Keratinocyte (primary cell): ENCODE measurements around the gene SMCO1. TPM values are rescaled to one million over a fixed set of nuclear protein-coding genes. Genes with fewer than 3 reads are reported as not detected.
"Not testable (repeated sequence)": the region's sequence is repeated elsewhere in the genome, so short reads cannot be mapped to it uniquely, and the experiment has no call there.

Experiments
- DNase-seq: peaks from one replicate; pipeline ENCODE4 v3.0.0-alpha.2; 2011; ENCODE audit warnings: low read depth, missing footprints, low spot score
- FAIRE-seq: peaks from 2 replicates; lab custom pipeline; 2011; peaks lifted over from hg19 to GRCh38; lab: Jason Lieb, UNC
- H2AFZ ChIP-seq: 2 replicates; pipeline ENCODE4 v1.6.0; 2012; ENCODE audit warnings: low read length, control low read depth, inconsistent platforms; ENCODE audit not compliant: control insufficient read depth
- H3K27ac ChIP-seq: 2 replicates; pipeline ENCODE4 v1.5.1; 2011; ENCODE audit warnings: low read length; ENCODE audit not compliant: control insufficient read depth, insufficient read depth
- H3K27me3 ChIP-seq: 3 replicates; pipeline ENCODE4 v1.6.0; 2011; ENCODE audit warnings: low read length; ENCODE audit not compliant: control insufficient read depth, insufficient read depth; ENCODE audit errors: extremely low read depth
- H3K36me3 ChIP-seq, 2 experiments: 2 replicates in 1 of 2; 3 replicates in 1 of 2; pipeline ENCODE4 v1.5.1; 2011; ENCODE audit warnings: low read length in 2 of 2, mild to moderate bottlenecking in 1 of 2; ENCODE audit not compliant: control insufficient read depth in 2 of 2, insufficient read depth in 2 of 2; ENCODE audit errors: extremely low read depth in 1 of 2
- H3K4me1 ChIP-seq: 3 replicates; pipeline ENCODE4 v1.5.1; 2011; ENCODE audit warnings: low read length; ENCODE audit not compliant: control insufficient read depth, insufficient read depth; ENCODE audit errors: extremely low read depth
- H3K4me2 ChIP-seq: 3 replicates; pipeline ENCODE4 v1.6.0; 2011; ENCODE audit warnings: low read depth, low read length; ENCODE audit not compliant: control insufficient read depth, insufficient read depth; ENCODE audit errors: extremely low read depth
- H3K4me3 ChIP-seq, 3 experiments: fragments of 200-600 bp in 1 of 3; sonication (generic) in 1 of 3; 2 replicates in 2 of 3; 3 replicates in 1 of 3; pipeline ENCODE4 v1.5.1; 2011 to 2016; ENCODE audit warnings: low read length in 3 of 3, mild to moderate bottlenecking in 3 of 3, control low read depth in 2 of 3, inconsistent platforms in 1 of 3, low read depth in 1 of 3, mixed read lengths in 1 of 3, mixed run types in 1 of 3, moderate library complexity in 1 of 3; ENCODE audit not compliant: control insufficient read depth in 2 of 3, insufficient read depth in 2 of 3; ENCODE audit errors: extremely low read depth in 1 of 3
- H3K79me2 ChIP-seq: 2 replicates; pipeline ENCODE4 v1.6.0; 2012; ENCODE audit warnings: low read length; ENCODE audit not compliant: control insufficient read depth, insufficient read depth
- H3K9ac ChIP-seq: 3 replicates; pipeline ENCODE4 v1.6.0; 2011; ENCODE audit warnings: low read length; ENCODE audit not compliant: control insufficient read depth, insufficient read depth; ENCODE audit errors: extremely low read depth
- H3K9me1 ChIP-seq: 3 replicates; pipeline ENCODE4 v1.6.0; 2011; ENCODE audit warnings: low read length; ENCODE audit not compliant: control insufficient read depth, insufficient read depth; ENCODE audit errors: extremely low read depth
- H3K9me3 ChIP-seq: 2 replicates; pipeline ENCODE4 v1.5.1; 2012; ENCODE audit warnings: low read depth, low read length; ENCODE audit not compliant: control insufficient read depth
- H4K20me1 ChIP-seq: 3 replicates; pipeline ENCODE4 v1.6.0; 2011; ENCODE audit warnings: low read length; ENCODE audit not compliant: control insufficient read depth, insufficient read depth; ENCODE audit errors: extremely low read depth
- EZH2 ChIP-seq: IDR thresholded peaks from one replicate; pipeline ENCODE4 v1.6.1; 2012; ENCODE audit warnings: inconsistent platforms, mild to moderate bottlenecking, low read length, moderate library complexity
- dilution Hi-C: fragments of 300-500 bp; cut with MboI; formaldehyde crosslinking; loops from one replicate; pipeline ENCODE4 v1.7.0; 2020; ENCODE audit warnings: low sequenced_read_pairs; ENCODE audit not compliant: extremely low pct_ligation_motif_present
- polyA plus RNA-seq, 5 experiments: library from polyadenylated mRNA; depleted of rRNA in 3 of 5; stranded (reverse) in 3 of 5; stranded (forward) in 1 of 5; unstranded in 1 of 5; fragments of >200 nt; gene quantifications; 1 replicate in 1 of 5; 2 replicates in 3 of 5; 3 replicates in 1 of 5; pipeline versions ENCODE4 v1.2.1 to v1.2.3, GENCODE V29; 2011 to 2012; ENCODE audit warnings: missing spikeins in 2 of 5, low read depth in 1 of 5, low replicate concordance in 1 of 5
- TF ChIP-seq, protein P1 (sequence below), 3 experiments: IDR thresholded peaks in 1 of 3; conservative IDR thresholded peaks in 1 of 3; optimal IDR thresholded peaks in 1 of 3; 2 replicates in 2 of 3; 3 replicates in 1 of 3; pipeline versions ENCODE3 to v1.5.1; 2011; ENCODE audit warnings: low read length in 3 of 3, mild to moderate bottlenecking in 3 of 3, moderate library complexity in 2 of 3, control low read depth in 1 of 3, inconsistent platforms in 1 of 3; ENCODE audit not compliant: insufficient read depth in 2 of 3; ENCODE audit errors: extremely low read depth in 1 of 3

SMCO1 gene
- polyA plus RNA-seq, 1 donor (not counting 4 experiments of a cell fraction or from before 2014, with no cell fraction given): not detected

DNA sequence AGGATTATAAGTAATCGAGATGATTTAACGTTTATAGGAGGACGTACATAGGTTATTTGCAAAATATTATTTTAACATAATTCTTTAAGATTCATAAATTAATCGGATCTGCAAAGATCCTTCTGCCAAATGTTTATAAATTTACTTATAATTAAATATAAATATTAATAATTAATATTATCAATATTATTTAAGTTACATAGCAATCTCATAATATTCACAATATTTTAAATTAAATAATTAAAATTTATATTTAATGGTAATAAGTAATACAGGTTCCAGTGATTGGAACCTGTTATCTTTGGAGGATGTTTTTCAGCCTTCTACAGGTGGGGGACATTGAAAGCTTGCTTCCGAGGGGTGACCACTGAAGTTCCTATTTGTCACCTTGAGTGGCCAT lies 37.1 kb upstream of the SMCO1 start:
- Histone ChIP-seq H3K27ac (no peak overlapping the region), H3K4me1 (no peaks in the 10 kb centered on the region), H3K9ac (no peak overlapping the region), H3K27me3 (no peaks in the 10 kb centered on the region), H3K79me2 (no peaks in the 10 kb centered on the region), H3K4me2 (no peak overlapping the region), H3K36me3 (peaks cover 0 to 4% of the 10 kb centered on the region in 2 experiments), H3K9me3 (no peaks in the 10 kb centered on the region), H3K4me3 (no peak overlapping the region), H2AFZ (no peak overlapping the region), H4K20me1 (no peaks in the 10 kb centered on the region), H3K9me1 (no peaks in the 10 kb centered on the region)
- dilution Hi-C loops: no loop called here
- FAIRE-seq (no peak), DNase-seq (no peak)
- TF ChIP-seq, protein P1, sequence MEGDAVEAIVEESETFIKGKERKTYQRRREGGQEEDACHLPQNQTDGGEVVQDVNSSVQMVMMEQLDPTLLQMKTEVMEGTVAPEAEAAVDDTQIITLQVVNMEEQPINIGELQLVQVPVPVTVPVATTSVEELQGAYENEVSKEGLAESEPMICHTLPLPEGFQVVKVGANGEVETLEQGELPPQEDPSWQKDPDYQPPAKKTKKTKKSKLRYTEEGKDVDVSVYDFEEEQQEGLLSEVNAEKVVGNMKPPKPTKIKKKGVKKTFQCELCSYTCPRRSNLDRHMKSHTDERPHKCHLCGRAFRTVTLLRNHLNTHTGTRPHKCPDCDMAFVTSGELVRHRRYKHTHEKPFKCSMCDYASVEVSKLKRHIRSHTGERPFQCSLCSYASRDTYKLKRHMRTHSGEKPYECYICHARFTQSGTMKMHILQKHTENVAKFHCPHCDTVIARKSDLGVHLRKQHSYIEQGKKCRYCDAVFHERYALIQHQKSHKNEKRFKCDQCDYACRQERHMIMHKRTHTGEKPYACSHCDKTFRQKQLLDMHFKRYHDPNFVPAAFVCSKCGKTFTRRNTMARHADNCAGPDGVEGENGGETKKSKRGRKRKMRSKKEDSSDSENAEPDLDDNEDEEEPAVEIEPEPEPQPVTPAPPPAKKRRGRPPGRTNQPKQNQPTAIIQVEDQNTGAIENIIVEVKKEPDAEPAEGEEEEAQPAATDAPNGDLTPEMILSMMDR (optimal IDR thresholded peaks at IDR 0.05 in 1 of 3, IDR thresholded peaks at IDR 0.05 in 1 of 3, conservative IDR thresholded peaks at IDR 0.05 in 1 of 3; ENCODE audit: extremely low read depth in 1 of 3, insufficient read depth in 2 of 3, low read length in 3 of 3): no peak
- no peak for TF ChIP-seq EZH2

DNA sequence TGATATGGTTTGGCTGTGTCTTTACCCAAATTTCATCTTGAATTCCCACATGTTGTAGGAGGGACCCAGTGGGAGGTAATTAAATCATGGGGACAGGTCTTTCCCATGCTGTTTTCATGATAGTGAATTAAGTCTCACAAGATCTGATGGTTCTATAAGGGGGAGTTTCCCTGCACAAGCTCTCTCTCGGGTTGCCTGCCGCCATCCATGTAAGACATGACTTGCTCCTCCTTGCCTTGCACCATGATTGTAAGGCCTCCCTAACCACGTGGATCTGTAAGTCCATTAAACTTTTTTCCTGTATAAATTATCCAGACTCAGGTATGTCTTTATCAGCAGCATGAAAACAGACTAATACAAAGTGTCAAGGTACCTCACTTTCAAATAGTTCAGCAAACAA lies 35.0 kb upstream of the SMCO1 start:
- H4K20me1 ChIP-seq, H3K27me3 ChIP-seq, H3K27ac ChIP-seq, FAIRE-seq, H3K9me3 ChIP-seq, H3K9me1 ChIP-seq, H3K79me2 ChIP-seq, H2AFZ ChIP-seq, H3K9ac ChIP-seq, DNase-seq, H3K36me3 ChIP-seq, dilution Hi-C loops, H3K4me3 ChIP-seq, H3K4me1 ChIP-seq, H3K4me2 ChIP-seq: not testable (repeated sequence)

DNA sequence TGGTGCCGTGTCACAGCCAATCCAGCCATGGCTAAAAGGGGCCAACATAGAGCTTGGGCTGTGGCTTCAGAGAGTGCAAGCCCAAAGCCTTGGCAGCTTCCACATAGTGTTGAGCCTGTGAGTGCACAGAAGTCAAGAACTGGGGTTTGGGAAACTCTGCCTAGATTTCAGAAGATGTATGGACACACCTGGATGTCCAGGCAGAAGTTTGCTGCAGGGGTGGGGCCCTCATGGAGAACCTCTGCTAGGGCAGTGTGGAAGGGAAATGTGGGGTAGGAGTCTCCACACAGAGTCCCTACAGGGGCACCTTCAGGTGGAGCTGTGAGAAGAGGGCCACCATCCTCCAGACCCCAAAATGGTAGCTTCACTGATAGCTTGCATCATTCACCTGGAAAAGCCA lies 34.2 kb upstream of the SMCO1 start:
- H3K4me1 ChIP-seq, H3K9me1 ChIP-seq, H4K20me1 ChIP-seq, H3K27ac ChIP-seq, H3K9me3 ChIP-seq, H3K36me3 ChIP-seq, H3K27me3 ChIP-seq, H3K79me2 ChIP-seq, H2AFZ ChIP-seq, dilution Hi-C loops, FAIRE-seq, H3K9ac ChIP-seq, H3K4me2 ChIP-seq, DNase-seq, H3K4me3 ChIP-seq: not testable (repeated sequence)
